Effector CD8-positive, alpha-beta T cell (primary cell): Measurements from ENCODE around the gene TMEM254.
"Not testable (repeated sequence)": the region's sequence is repeated elsewhere in the genome, so short reads cannot be mapped to it uniquely, and the experiment has no call there.

Experiments used
- DNase-seq: peaks from one replicate; lab custom pipeline; 2025; lab: John Stamatoyannopoulos, UW

TMEM254 gene

DNA sequence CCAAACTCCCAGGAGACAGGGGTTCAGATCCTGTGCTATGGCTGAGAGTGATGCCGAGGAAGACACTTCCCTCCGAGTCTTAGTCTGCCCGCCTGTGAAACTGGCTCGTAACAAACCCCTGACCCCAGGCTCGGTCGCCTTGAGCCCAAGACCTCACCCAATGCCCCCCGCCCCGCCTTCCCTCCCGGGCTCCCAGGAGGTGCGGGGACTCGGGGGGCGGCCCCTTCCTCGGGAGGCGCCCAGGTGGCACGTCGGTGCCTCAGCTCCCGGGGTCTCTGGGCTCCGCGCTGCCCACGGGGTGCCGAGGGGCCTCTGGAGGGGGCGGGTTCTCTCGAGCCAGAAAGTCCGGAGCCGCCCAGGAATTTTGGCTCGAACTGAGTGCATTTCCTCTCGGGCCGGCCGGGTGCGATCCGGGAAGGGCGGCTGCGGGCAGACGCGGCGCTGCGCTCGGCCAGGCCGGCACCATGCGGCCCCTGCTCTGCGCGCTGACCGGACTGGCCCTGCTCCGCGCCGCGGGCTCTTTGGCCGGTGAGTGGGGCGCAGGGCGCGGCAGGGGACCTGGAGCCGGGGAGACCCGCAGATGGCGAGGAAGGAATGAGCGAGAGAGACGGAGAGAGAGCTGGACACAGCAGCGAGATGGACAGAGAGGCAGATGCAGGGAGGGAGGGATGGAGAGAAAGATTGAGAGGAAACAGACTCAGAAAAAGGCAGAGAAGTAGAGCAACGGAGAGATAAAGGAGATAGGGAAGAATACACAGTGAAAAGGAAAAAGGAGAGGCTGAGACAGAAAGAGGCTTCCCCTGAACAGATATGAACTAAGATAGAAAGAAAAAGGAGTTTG, 54.1 kb downstream of the TMEM254 start, which contains the start of gene PLAC9:
PLAC9 (plus strand) TSS at position 432 of the 841 bp plus-strand sequence; CDS start at position 465, 33 bp downstream.
- no peak for DNase-seq

- no peak for DNase-seq
These were observed 54.7 kb downstream of the TMEM254 start for GRCh38 chr10:80133206-80133605.

DNA sequence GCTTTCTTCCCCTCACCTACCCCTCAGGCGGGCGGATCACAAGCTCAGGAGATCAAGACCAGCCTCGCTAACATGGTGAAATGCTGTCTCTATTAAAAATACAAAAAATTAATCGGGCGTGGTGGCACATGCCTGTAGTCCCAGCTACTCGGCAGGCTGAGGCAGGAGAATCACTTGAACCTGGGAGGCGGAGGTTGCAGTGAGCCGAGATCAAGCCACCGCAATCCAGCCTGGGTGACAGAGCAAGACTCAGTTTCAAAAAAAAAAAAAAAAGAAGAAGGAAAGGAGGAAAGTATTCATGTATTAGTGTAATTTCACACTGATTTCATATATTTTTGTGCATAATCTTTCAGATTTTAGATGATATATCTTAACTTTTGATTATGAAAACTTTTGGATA, 55.2 kb downstream of the TMEM254 start:
- DNase-seq: not testable (repeated sequence)

- no peak for DNase-seq
These were observed 57.7 kb downstream of the TMEM254 start for GRCh38 chr10:80136134-80136571.

DNA sequence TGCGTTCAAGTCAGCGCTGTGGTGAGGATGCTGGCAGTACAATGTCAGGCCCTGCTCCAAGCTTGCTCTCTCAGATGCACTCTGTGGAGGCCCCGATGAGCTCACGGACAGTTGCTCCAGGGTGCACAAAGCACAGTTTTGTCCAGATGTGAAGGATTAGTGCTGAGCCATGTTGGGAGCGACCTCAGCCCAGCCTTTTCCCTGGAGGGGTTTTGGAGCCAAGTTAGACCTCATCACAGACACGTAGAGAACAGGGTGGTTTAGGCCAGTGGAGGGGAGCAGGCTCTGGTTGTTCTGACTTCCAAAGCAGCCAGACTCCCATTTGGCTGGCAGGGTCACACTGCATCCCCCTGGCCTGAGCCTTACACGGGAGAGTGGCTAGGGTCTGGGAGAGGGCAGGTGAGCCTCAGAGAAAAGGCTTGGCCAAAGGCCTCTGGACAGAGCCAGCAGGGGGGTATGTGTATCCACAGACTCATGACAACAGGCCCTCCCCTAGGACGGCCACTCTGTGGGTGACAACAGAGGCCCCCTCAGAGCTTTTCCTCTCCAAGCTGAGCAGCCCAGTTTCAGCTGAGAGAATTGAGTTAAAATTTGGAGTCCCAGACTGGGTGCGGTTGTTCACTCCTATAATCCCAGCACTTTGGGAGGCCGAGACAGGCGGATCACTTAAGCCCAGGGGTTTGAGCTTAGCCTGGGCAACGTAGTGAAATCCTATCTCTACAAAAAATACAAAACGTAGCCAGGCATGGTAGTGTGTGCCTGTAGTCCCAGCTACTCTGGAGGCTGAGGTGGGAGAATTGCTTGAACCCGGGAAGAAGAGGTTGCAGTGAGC, 58.8 kb downstream of the TMEM254 start:
- no peak for DNase-seq

GRCh38 chr10:80137920-80138319, 59.5 kb downstream of the TMEM254 start:
- no peak for DNase-seq

- DNase-seq: no peak
These were observed 60.8 kb downstream of the TMEM254 start for GRCh38 chr10:80139265-80139664.

GRCh38 chr10:80140251-80140650, 61.8 kb downstream of the TMEM254 start:
- DNase-seq: no peak

DNA sequence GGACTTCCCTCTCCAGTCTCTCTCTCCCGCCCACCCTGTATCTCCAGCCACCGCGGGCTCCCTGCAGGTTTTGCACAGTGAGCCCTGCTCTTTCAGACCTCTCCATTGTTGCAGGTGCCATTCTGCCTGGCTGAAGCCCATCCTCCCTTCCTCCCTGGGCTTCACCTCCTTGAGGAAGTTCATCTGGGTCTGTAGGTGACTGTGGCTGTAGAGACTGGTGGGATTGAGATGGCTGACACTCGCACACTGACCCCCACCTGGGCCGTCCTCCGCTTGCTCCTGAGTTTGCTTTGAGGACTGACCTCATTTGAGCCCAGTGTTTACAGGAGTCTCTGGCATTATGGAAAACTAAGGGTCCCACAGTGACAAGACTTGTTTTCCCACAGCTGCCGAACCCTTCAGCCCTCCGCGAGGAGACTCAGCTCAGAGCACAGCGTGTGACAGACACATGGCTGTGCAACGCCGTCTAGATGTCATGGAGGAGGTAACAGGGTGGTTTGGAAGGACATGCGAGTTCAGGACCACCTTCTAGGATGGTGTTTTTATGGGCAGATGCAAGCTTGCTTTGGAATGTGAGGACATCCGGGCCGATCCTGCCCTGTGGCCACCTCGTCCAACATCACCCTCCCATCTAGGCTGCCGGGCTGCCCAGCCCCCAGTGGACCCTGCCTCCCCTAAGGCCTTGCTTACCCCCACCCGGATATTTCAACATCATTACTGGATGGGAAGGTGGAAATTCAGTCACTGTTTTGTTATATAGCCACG, 63.4 kb downstream of the TMEM254 start:
- no peak for DNase-seq
